Measurements from ENCODE around the gene PTCD2.
A peak's percentile ranks its signal among the peaks of the same experiment; 100 is the strongest.

Gene PTCD2

GRCh38 chr5:72284559-72285423 is 35.4 kb upstream of the PTCD2 start:
- no peak for DNase-seq (ENCODE audit: low read depth in 1 of 2, low spot score in 1 of 2)
- Histone ChIP-seq H3K27me3 (ENCODE audit: insufficient read depth, poor library complexity, severe bottlenecking) (no peaks in the 10 kb centered on the region), H3K27ac (replicated peaks) (no peak overlapping the region), H3K4me3 (replicated peaks; ENCODE audit: insufficient read depth, low read length) (no peak overlapping the region)
- TF ChIP-seq GABPA (IDR thresholded peaks at IDR 0.05; ENCODE audit: low read depth): no peak
- TF ChIP-seq REST (IDR thresholded peaks at IDR 0.05; ENCODE audit: insufficient replicate concordance, low read depth): no peak
- TF ChIP-seq POLR2AphosphoS5 (IDR thresholded peaks at IDR 0.05; ENCODE audit: low read depth): no peak
- no peak for TF ChIP-seq CTCF (IDR thresholded peaks at IDR 0.05; ENCODE audit: insufficient read depth, low read length)
- peak; percentile 44; the same call in 1 of the 2 replicates for TF ChIP-seq SPI1 (IDR thresholded peaks at IDR 0.05; ENCODE audit: borderline replicate concordance, low read depth)

- Histone ChIP-seq H3K4me3 (replicated peaks; ENCODE audit: insufficient read depth, low read length) (no peak overlapping the region), H3K27me3 (ENCODE audit: insufficient read depth, poor library complexity, severe bottlenecking) (no peaks in the 10 kb centered on the region), H3K27ac (replicated peaks) (no peak overlapping the region)
- no peak for DNase-seq (ENCODE audit: low read depth in 1 of 2, low spot score in 1 of 2)
- TF ChIP-seq REST (IDR thresholded peaks at IDR 0.05; ENCODE audit: insufficient replicate concordance, low read depth) (no peak), GABPA (IDR thresholded peaks at IDR 0.05; ENCODE audit: low read depth) (no peak), CTCF (IDR thresholded peaks at IDR 0.05; ENCODE audit: insufficient read depth, low read length) (no peak), SPI1 (IDR thresholded peaks at IDR 0.05; ENCODE audit: borderline replicate concordance, low read depth) (no peak), POLR2AphosphoS5 (IDR thresholded peaks at IDR 0.05; ENCODE audit: low read depth) (no peak)
Observed at GRCh38 chr5:72285424-72285821, 34.8 kb upstream of the PTCD2 start.

- Histone ChIP-seq H3K27ac (replicated peaks) (no peak overlapping the region), H3K4me3 (replicated peaks; ENCODE audit: insufficient read depth, low read length) (no peak overlapping the region), H3K27me3 (ENCODE audit: insufficient read depth, poor library complexity, severe bottlenecking) (no peaks in the 10 kb centered on the region)
- no peak for TF ChIP-seq SPI1 (IDR thresholded peaks at IDR 0.05; ENCODE audit: borderline replicate concordance, low read depth)
- no peak for TF ChIP-seq CTCF (IDR thresholded peaks at IDR 0.05; ENCODE audit: insufficient read depth, low read length)
- TF ChIP-seq POLR2AphosphoS5 (IDR thresholded peaks at IDR 0.05; ENCODE audit: low read depth): no peak
- no peak for TF ChIP-seq GABPA (IDR thresholded peaks at IDR 0.05; ENCODE audit: low read depth)
- TF ChIP-seq REST (IDR thresholded peaks at IDR 0.05; ENCODE audit: insufficient replicate concordance, low read depth): no peak
- DNase-seq (ENCODE audit: low read depth in 1 of 2, low spot score in 1 of 2): no peak
Observed at GRCh38 chr5:72286798-72287197, 33.4 kb upstream of the PTCD2 start.

All from HL-60 (cell line).